ENCODE data around the gene NAA80. TPM values are rescaled to one million over a fixed set of nuclear protein-coding genes. Genes with fewer than 3 reads are reported as not detected.

The NAA80 gene
- total and polyA plus RNA-seq, 12 donors: 5.2 to 19.8 (median 11.0) TPM

GRCh38 chr3:50248387-50248786 is 50.8 kb downstream of the NAA80 start:
- Histone ChIP-seq H3K4me3 (no peak overlapping the region), H3K27ac (peak overlapping the region in 2 of 5 donors; percentile 84 to 86), H3K4me1 (replicated peaks in 1 of 2) (peaks cover 40 to 83% of the 10 kb centered on the region in 2 donors), H3K36me3 (replicated peaks in 1 of 2) (peaks cover 0 to 25% of the 10 kb centered on the region in 2 donors), H3K27me3 (no peaks in the 10 kb centered on the region), H3K9me3 (replicated peaks in 1 of 3) (no peaks in the 10 kb centered on the region)
- 17 to 26% (median 24%) methylated on average over 3 of the region's 3 CpGs for WGBS, 4 donors
- TF ChIP-seq, protein P1, sequence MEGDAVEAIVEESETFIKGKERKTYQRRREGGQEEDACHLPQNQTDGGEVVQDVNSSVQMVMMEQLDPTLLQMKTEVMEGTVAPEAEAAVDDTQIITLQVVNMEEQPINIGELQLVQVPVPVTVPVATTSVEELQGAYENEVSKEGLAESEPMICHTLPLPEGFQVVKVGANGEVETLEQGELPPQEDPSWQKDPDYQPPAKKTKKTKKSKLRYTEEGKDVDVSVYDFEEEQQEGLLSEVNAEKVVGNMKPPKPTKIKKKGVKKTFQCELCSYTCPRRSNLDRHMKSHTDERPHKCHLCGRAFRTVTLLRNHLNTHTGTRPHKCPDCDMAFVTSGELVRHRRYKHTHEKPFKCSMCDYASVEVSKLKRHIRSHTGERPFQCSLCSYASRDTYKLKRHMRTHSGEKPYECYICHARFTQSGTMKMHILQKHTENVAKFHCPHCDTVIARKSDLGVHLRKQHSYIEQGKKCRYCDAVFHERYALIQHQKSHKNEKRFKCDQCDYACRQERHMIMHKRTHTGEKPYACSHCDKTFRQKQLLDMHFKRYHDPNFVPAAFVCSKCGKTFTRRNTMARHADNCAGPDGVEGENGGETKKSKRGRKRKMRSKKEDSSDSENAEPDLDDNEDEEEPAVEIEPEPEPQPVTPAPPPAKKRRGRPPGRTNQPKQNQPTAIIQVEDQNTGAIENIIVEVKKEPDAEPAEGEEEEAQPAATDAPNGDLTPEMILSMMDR (IDR thresholded peaks at IDR 0.05): no peak
- no peak for TF ChIP-seq POLR2A (IDR thresholded peaks at IDR 0.05)
- peak in 2 of 7 donors; percentile 68 to 72 for DNase-seq
- intact Hi-C loops (cut with DNase I): no loop called here

DNA sequence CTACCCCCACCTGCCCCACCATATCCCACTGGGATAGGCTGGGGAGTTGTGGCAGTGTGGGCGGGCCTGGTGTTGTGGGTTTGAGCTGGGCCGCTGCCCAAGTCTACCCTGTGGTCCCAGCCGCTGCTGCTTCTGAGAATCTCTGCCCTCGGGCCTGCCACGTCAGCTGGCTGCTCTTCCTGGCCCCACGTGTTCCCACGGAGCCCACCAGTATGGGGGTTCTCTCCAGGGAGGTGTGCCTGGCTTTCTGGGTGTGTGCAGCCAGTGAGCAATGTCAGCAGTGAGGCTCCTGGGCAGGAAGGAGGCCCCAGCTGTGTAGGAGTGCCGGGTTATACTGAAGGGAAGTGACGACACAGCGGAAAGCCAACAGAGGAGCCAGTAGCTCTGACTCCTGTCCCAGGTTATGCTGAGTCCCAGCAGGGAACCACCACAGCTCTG is 52.7 kb downstream of the NAA80 start:
- Histone ChIP-seq H3K36me3 (replicated peaks in 1 of 2) (peaks cover 0 to 6% of the 10 kb centered on the region in 2 donors), H3K4me1 (replicated peaks in 1 of 2) (peaks cover 40 to 98% of the 10 kb centered on the region in 2 donors), H3K4me3 (peak overlapping the region in 1 of 4 donors; percentile 50), H3K9me3 (replicated peaks in 1 of 3) (no peaks in the 10 kb centered on the region), H3K27me3 (no peaks in the 10 kb centered on the region), H3K27ac (peak overlapping the region in 4 of 5 donors; percentile 54 to 86 (median 72))
- DNase-seq: peak in 3 of 7 donors; percentile 51 to 77 (median 53)
- WGBS, 4 donors: 24 to 29% (median 26%) methylated on average over 3 to 10 of the region's 10 CpGs
- no peak for TF ChIP-seq POLR2A (IDR thresholded peaks at IDR 0.05)
- TF ChIP-seq, protein P1 (IDR thresholded peaks at IDR 0.05): peak in 4 of 6 experiments; percentile 5 to 47 (median 11)
- intact Hi-C loops (cut with DNase I): loop anchor here (1.0 to 2.0 kb wide), 2 partner anchors 19 to 20 kb away; no protein-coding TSS in a partner anchor

Other genes starting within 250 kb of the NAA80 start
- gene RBM5, start 210.5 kb downstream of the NAA80 start, total RNA-seq: 100 to 1,000 TPM in 7 of 9 donors, 10 to 100 TPM in 2; 51.9 to 224 (median 118) TPM
- gene RBM5, start 210.5 kb downstream of the NAA80 start, polyA plus RNA-seq: 100 to 1,000 TPM; 108 to 152 (median 110) TPM
- 10 to 100 TPM in 6 of 9 donors, 1 to 10 TPM in 3; 1.6 to 21.1 (median 13.3) TPM for gene SEMA3F, start 144.1 kb downstream of the NAA80 start, total RNA-seq
- gene SEMA3F, start 144.1 kb downstream of the NAA80 start, polyA plus RNA-seq: 10 to 100 TPM in 2 of 3 donors, 1 to 10 TPM in 1; 7.3 to 16.7 (median 14.5) TPM
- gene GNAT1, start 107.8 kb downstream of the NAA80 start, total RNA-seq: not detected
- not detected for gene GNAT1, start 107.8 kb downstream of the NAA80 start, polyA plus RNA-seq
- 10 to 100 TPM in 1 of 9 donors, under 1 TPM in 6, not detected in 2; 0.07 to 48.8 (median 0.61) TPM for gene SLC38A3, start 94.1 kb downstream of the NAA80 start, total RNA-seq
- under 1 TPM; 0.05 to 0.30 (median 0.08) TPM for gene SLC38A3, start 94.1 kb downstream of the NAA80 start, polyA plus RNA-seq
- gene GNAI2, start 63.2 kb downstream of the NAA80 start, total RNA-seq: 100 to 1,000 TPM; 109 to 275 (median 202) TPM
- 100 to 1,000 TPM; 133 to 163 (median 157) TPM for gene GNAI2, start 63.2 kb downstream of the NAA80 start, polyA plus RNA-seq
- gene SEMA3B, start 30.3 kb downstream of the NAA80 start, total RNA-seq: 100 to 1,000 TPM in 7 of 9 donors, 10 to 100 TPM in 1, 1 to 10 TPM in 1; 6.0 to 468 (median 217) TPM
- gene SEMA3B, start 30.3 kb downstream of the NAA80 start, polyA plus RNA-seq: 100 to 1,000 TPM; 159 to 496 (median 451) TPM
- gene LSMEM2, start 20.3 kb downstream of the NAA80 start, total RNA-seq: under 1 TPM in 4 of 9 donors, not detected in 5; 0.11 to 0.76 (median 0.48) TPM
- under 1 TPM; 0.09 to 0.64 (median 0.47) TPM for gene LSMEM2, start 20.3 kb downstream of the NAA80 start, polyA plus RNA-seq
- gene IFRD2, start 7.0 kb downstream of the NAA80 start, total RNA-seq: 10 to 100 TPM; 31.6 to 96.3 (median 52.8) TPM
- 100 to 1,000 TPM in 2 of 3 donors, 10 to 100 TPM in 1; 55.9 to 182 (median 144) TPM for gene IFRD2, start 7.0 kb downstream of the NAA80 start, polyA plus RNA-seq
- 1 to 10 TPM; 1.7 to 5.4 (median 3.5) TPM for gene HYAL3, start within 50 bp of the NAA80 start, total RNA-seq
- gene HYAL3, start within 50 bp of the NAA80 start, polyA plus RNA-seq: 1 to 10 TPM; 2.5 to 6.8 (median 3.2) TPM
- gene HYAL1, start 4.2 kb upstream of the NAA80 start, total RNA-seq: 10 to 100 TPM in 8 of 9 donors, 1 to 10 TPM in 1; 3.2 to 50.5 (median 35.6) TPM
- 10 to 100 TPM in 2 of 3 donors, 1 to 10 TPM in 1; 9.7 to 50.1 (median 16.5) TPM for gene HYAL1, start 4.2 kb upstream of the NAA80 start, polyA plus RNA-seq
- gene HYAL2, start 23.3 kb upstream of the NAA80 start, total RNA-seq: 100 to 1,000 TPM in 4 of 9 donors, 10 to 100 TPM in 5; 62.9 to 186 (median 96.7) TPM
- gene HYAL2, start 23.3 kb upstream of the NAA80 start, polyA plus RNA-seq: 100 to 1,000 TPM in 2 of 3 donors, 10 to 100 TPM in 1; 28.0 to 147 (median 109) TPM
- 10 to 100 TPM; 29.0 to 64.3 (median 34.8) TPM for gene TUSC2, start 28.8 kb upstream of the NAA80 start, total RNA-seq
- 10 to 100 TPM; 28.8 to 35.5 (median 31.9) TPM for gene TUSC2, start 28.8 kb upstream of the NAA80 start, polyA plus RNA-seq
- 10 to 100 TPM in 8 of 9 donors, 1 to 10 TPM in 1; 9.8 to 27.4 (median 14.7) TPM for gene RASSF1, start 41.4 kb upstream of the NAA80 start, total RNA-seq
- 10 to 100 TPM in 2 of 3 donors, 1 to 10 TPM in 1; 9.6 to 26.4 (median 23.5) TPM for gene RASSF1, start 41.4 kb upstream of the NAA80 start, polyA plus RNA-seq
- under 1 TPM in 6 of 9 donors, not detected in 3; 0.11 to 0.67 (median 0.40) TPM for gene ZMYND10, start 46.3 kb upstream of the NAA80 start, total RNA-seq
- 1 to 10 TPM in 2 of 3 donors, not detected in 1; 1.2 to 1.9 TPM for gene ZMYND10, start 46.3 kb upstream of the NAA80 start, polyA plus RNA-seq
- 10 to 100 TPM; 16.9 to 36.2 (median 23.0) TPM for gene NPRL2, start 51.4 kb upstream of the NAA80 start, total RNA-seq
- 10 to 100 TPM; 27.5 to 57.9 (median 45.3) TPM for gene NPRL2, start 51.4 kb upstream of the NAA80 start, polyA plus RNA-seq
- gene CYB561D2, start 51.5 kb upstream of the NAA80 start, total RNA-seq: 10 to 100 TPM; 14.0 to 39.9 (median 29.2) TPM
- gene CYB561D2, start 51.5 kb upstream of the NAA80 start, polyA plus RNA-seq: 10 to 100 TPM; 13.7 to 26.9 (median 16.8) TPM
- 10 to 100 TPM; 48.9 to 88.5 (median 63.6) TPM for gene TMEM115, start 60.1 kb upstream of the NAA80 start, total RNA-seq
- 10 to 100 TPM; 23.6 to 36.6 (median 34.5) TPM for gene TMEM115, start 60.1 kb upstream of the NAA80 start, polyA plus RNA-seq
- under 1 TPM; 0.09 to 0.88 (median 0.56) TPM for gene CACNA2D2, start 204.2 kb upstream of the NAA80 start, total RNA-seq
- gene CACNA2D2, start 204.2 kb upstream of the NAA80 start, polyA plus RNA-seq: 1 to 10 TPM in 2 of 3 donors, under 1 TPM in 1; 0.59 to 2.0 (median 1.0) TPM

Data from adrenal gland (tissue), 12 donors.